GM18507 (cell line): Measurements from ENCODE around the gene C19orf25.

Experiments
- DNase-seq: peaks from one replicate; pipeline ENCODE4 v3.0.0; 2011; ENCODE audit warnings: low read depth; ENCODE audit not compliant: insufficient read length; ENCODE audit errors: extremely low spot score
- FAIRE-seq: peaks from 2 replicates; lab custom pipeline; 2011; peaks lifted over from hg19 to GRCh38; lab: Jason Lieb, UNC

The C19orf25 gene

DNA sequence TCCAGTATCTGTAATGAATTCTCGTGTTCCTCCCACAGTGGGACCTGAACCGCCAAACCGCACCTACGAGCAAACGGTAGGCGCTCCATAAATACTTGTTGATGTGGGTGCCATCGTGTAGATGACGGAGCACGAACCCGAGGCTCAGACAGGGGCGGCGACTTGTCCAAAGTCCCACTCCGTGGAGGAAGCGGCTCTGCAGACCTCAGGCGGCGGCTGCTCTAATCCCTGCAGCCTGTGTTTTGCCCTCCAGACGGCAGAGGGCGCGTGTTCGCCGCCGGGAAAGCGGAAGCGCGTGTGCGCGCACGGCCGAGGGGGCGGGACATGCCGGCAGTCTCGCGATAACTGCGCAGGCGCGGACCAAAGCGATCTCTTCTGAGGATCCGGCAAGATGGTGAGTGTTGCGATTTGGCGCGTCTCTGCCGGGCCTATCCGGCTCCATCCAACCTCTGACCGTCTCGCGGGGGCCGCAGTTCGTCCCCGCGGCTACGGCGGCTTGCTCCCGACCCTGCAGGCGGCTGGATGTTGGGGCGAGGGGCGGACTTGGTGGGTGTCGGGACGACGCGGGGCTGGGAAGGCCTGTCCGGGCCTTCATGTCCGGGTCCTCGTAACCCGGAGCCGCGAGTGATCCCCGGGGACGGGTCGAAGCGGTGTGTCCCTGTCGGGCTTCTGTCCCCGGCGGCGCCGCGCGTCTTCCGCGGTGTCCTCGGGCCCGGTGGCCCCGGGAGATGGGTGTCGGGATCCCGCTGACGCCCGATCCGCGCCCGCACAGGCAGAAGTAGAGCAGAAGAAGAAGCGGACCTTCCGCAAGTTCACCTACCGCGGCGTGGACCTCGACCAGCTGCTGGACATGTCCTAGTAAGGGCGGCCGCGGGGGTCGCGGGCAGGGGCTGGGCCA lies 40.7 kb downstream of the C19orf25 start, which contains the start of gene RPS15:
TSS of gene RPS15 (plus strand) at position 362 of the 898 bp plus-strand sequence. CDS start at position 392, 30 bp downstream.
- DNase-seq (peak; percentile 93), FAIRE-seq (peak; percentile 93)

DNA sequence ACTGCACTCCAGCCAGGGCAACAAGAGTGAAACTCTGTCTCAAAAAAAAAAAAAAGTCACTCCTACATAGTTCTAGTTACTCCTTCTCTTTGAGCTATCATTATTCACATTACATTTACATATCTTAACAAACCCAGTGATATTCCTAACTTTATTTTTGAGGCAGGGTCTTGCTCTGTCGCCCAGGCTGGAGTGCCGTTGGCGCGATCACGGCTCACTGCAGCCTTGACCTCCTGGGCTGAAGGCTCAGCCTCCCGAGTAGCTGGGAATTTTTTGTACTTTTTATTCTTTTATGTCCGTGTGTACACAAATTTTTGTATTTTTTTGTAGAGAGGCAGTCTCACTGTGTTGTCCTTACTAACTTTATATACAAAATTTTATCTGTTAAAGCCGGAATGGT lies 41.4 kb downstream of the C19orf25 start:
- FAIRE-seq (no peak), DNase-seq (no peak)

DNA sequence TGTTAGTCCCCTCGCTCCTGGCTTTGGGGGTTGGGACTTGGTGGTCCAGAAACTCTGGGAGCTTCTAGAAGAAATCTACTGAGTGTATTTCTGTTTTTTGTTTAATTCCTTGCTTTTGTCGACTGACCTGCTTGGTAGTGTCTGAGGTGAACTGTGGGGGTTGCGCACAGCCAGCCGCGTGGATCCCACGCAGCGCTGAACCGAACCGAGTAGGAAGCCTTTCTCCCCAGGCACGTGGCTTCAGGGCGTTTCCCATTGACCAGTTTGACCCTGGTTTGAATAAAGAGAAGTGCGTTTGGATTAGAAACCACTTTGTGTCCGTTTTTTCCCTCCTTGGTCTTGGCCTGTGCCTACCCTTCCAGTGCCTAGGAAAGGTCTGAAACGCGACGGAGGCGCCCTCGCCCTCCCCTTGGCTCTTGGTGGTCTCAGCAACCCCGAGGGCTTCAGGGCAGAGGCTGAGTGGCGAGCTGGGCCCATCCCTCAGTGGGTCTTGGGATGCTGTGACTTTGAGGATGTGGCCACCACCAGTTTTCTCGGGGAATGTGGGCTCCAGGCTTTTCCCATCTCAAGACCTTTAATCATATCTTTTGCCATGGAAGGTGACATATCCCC lies 43.5 kb downstream of the C19orf25 start:
- DNase-seq (no peak), FAIRE-seq (no peak)

DNA sequence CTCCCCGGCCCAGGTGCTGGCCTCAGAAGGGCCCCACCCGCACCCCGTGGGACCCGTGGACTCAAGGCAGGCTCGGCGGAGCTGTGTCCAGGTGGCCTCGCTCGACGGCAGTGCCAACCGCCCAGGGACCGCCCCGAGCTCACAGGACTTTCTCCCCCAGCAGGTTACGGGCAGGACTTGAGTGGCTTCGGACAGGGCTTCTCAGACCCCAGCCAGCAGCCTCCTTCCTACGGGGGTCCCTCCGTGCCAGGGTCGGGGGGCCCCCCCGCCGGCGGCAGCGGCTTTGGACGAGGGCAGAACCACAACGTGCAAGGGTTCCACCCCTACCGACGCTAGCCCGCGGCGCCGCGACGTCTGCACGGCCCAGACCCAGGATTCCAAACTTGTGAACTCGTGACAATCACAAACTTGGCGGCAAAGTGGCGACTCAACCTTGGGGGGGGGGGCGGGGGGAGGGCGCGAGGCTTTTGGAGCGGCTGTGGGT lies 44.4 kb downstream of the C19orf25 start:
- no peak for DNase-seq
- no peak for FAIRE-seq

DNA sequence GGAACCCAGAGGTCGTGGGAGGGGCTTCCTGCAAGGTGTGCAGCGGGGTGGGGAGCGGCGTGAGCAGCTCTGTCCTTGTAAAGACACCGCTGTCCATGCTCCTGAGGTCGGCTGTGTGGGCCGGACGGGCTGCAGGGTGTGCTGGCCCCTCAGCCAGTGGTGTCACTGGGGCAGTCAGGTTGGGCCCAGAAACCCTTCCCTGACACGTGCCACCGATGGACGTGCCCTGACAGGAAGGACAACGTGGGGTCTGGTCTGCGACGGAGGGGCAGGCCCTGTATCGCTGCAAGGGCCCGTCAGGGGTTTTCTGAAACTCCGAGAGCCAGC lies 45.0 kb downstream of the C19orf25 start:
- no peak for FAIRE-seq
- no peak for DNase-seq

DNA sequence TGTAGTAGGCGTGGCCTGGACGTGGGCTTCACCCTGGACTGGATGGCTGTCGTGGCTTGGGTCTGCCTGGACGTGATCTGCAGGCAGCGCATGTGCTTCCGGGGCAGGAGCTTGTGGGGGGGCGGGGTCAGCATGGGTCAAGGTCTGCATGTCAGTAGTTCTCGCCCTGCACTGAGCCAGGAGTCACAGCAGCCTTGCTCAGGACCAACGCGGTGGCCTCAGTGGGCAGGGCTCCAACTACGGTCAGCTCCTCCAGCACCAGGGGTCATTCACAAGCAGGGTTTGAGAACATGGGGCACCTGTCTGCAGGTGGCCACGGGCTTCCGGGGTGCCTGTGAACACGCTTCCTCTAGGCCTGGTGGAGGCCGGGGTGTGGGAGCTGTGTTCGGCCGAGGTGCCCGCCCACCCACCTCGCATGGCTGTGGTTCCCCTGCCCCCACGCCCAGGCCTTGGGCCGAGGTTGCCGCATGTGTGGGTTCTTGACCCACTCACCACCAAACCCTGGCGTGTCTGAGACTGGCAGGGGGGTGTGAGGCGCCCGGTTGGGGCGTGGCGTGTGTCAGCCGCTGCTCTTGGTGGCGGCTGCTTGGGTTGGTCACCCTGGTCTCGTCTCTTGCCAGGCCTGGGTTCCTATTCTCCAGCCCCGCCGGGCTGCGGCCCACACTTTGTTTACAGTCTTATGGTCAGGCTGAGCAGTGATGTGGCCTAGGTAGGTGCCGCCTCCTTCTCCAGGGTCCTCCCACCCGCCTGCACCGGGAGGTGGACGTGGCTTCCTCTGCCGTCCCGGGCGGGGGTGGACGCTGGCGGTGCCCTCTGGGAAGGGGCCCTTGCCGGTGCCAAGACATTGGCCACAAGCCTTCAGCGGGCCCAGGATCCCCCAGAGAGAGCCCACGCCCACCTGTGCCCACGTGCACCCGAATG lies 45.6 kb downstream of the C19orf25 start:
- FAIRE-seq = no peak
- DNase-seq = no peak

DNA sequence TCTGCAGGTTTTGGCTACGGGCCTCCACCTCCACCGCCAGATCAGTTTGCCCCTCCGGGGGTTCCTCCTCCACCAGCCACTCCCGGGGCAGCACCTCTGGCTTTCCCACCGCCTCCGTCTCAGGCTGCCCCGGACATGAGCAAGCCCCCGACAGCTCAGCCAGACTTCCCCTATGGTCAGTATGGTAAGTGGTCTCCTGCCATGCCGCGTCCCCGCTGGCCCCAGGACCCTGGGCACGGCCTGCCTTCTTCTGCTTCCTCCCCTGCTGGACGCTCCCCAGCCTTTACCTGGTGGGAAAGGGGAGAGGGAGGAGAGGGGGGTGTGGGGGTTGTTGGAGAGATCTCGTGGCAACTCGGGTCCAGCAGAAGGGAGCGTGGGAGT lies 46.5 kb downstream of the C19orf25 start:
- DNase-seq (no peak), FAIRE-seq (no peak)

DNA sequence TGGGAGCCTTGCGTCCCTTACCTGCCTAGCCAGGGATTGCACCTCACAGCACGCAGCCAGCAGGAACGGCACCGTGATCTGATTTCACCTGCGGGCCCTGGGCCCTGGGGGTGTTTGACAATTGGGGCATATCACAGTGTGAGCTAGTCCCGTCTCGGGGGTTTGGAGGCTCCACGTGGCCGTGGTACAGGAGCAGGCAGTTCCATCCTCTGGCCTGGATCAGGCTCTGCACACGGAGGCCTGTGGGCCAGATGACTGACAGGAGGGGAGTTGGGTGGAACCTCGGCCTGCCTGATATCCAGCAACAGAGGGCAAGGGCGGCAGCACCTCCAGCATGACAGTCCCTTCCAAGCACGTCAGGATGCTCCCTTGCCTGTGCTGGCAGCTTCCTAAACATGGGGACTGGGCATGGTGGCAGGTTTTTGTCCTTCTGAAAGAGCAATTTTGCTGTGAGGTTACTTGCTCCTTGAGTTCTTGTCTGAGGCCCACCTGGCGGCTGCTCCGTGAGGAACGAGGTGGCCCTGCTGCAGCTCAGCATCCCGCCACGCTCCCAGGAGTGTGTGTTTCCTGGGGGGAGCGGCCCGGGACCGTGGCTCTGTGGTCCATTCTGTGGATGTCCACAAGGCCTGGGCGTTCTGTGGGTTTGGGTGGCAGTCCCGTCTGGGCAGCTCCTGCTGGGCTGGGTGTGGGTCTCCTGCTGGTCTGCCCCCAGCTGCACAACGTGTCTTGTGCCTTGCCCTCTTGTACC lies 47.1 kb downstream of the C19orf25 start:
- FAIRE-seq = no peak

DNA sequence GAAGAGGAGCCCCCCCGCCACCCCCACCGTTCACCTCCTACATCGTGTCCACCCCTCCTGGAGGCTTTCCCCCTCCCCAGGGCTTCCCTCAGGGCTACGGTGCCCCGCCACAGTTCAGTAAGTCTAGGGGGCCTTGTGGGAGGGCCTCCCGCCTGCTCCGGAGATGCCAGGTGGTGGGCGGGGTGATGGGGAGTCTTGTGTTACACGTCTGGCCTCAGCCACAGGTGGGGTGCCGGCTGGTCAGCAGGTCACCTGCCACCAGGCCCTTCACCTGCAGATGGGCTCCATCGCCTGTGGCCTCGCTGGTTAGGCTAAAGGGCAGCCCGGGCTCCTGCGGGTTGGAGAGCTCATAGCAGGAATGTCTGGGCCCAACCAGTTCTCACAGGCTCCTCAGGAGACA lies 48.8 kb downstream of the C19orf25 start:
- DNase-seq (no peak), FAIRE-seq (no peak)

More for the DNA sequence above, 47.1 kb downstream of the C19orf25 start:
- no peak for DNase-seq

DNA sequence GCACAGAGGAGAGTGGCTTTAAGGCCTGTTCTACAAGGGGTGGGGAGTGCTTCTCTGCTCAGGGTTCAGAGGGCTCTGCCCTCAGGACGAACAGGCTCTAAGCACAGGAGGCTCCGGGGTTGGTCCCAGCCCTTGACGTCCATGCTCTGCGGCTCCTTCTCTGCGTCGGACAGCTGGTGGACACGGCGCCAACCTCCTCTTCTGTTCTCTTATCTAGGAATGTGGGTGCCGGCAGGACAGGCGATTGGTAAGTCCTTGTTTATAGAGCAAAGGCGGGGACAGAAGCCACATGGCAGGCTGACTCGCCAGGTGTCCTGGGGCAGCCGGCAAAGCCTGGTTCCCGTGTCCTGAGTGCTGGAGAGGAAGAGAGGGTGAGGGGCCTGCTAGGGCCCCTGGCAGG lies 49.3 kb downstream of the C19orf25 start:
- DNase-seq (no peak), FAIRE-seq (no peak)

DNA sequence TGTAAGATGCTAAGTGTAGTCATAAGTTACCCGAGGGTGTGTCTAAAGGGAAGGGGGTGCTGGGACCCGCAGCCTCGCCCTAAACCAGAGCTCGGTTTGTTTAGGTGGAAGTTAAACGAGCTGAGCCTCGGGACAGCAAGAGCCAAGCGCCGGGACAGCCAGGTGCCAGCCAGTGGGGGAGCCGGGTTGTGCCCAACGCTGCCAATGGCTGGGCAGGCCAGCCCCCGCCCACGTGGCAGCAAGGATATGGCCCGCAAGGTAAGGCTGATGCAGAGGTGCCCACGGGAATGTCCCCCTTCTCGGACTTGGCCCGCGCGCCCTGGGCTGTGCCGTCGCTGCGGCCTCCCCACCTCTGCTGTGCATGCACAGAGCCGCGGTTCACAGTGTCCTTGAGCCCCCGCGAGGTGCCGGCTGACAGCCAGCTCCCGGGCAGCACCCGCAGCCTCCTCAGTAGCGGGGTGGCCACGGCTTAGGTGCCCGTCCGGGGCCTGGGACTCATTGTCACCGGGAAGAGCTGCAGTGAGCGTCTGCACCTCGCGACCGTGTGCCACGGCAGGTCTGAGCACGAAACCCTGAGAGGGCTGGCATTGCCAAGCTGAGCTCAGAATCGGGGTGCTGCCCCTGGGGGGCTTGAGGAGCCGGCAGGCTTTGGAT lies 50.1 kb downstream of the C19orf25 start:
- DNase-seq (no peak), FAIRE-seq (no peak)

DNA sequence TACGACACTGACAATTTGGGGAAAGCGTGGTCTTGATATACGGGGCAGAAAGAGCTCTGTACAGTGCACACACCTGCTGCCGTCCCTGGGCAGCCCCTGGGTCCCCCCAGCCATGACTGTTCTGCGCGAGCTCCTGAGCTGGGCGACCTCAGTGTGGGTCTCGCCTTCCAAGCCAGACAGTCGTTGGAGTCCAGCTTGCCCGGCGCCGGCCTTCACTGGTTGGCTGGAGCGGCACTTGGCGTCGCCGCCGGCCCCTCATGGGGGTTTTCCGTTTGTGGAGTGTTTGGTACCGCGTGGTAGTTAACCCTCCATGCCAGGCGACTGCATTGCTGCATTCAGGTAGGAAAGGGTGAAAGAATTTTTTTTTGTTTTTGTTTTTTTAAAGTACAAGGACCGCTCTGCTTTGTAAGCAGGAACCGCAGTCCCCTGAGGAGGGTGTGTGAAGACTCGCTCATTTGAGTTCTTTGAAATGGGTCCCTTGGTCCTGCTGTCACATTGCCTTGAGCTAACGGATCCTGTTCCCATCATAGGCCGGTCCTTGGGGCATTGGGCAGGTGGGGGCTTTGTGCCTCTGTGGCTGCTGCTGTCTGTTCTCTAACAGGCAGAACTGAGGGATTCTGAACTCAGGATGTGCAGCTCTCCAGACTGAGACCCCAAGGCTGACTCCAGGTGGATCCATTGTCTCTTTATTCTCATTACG lies 51.6 kb downstream of the C19orf25 start:
- no peak for DNase-seq
- FAIRE-seq = no peak

DNA sequence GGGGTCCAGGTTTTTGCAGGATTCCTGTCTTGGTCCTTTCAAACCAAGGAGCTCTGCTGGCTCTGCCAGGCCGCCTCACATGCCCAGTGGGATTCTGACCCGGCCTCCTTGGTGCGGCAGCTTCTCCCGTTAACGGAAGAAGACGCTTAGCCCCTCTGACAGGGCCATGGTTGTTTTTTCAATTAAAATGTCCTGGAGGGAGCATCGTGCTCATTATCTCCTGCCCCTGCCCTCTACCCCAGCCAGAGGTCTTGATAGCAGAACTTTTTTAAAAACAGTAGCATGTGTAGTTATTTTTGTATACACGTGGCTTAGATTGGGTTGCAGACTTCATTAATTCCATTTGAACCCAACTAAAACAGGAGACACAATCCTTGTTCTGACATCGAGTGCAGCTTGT lies 52.3 kb downstream of the C19orf25 start:
- DNase-seq (no peak), FAIRE-seq (no peak)

DNA sequence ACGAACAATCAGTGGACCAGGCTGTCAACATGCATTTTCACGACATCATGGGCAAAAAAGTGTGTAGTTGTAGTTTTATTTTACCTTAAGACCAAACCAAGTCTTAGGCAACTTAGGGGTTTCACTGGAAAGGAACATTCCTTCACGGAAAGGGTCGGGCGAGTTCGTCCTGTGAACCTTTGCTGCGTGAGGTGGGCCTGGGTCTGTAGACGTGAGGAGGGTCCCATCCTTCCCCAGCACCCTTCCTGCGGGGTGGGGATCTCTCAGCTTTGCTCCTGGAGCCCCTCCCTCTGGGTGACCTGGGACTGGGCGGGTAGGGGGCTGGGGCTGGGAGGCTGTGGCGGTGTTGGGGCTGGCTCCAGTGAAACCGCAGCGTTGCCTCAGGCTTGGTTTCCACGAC lies 53.1 kb downstream of the C19orf25 start:
- no peak for FAIRE-seq

DNA sequence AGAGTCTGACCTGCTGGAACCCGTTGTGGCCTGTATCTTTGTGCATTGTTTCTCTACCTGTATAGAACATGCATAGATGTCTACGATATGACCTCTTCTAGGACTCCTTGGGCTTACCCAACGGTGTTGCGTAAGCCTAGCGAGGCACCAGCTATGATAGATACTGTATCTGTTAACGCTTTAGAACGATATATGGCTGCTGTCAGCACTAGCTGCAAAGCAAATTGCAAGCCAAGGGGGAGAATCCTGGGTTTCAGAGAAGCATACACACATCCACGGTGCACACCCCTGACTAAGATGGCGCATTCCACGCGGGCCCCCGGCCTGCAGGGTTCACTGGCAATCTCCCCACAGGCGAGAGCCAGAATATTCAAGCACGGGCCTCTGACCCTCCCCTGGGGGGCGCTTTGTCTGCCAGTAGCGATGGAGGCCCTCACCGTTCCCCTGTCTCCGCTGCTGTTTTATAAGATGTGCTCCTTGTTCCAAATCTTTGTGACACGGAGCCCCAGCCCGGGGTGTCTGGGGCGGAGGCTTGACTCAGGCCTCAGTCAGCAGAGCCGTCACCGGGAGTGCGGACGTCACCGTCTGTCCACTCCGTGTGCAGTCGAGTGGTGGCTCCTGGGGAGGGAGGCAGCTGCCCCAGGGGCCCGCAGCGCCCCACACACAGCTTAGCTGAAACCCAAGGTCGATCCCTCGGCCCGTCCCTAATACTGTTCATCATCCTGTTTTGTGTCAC lies 53.7 kb downstream of the C19orf25 start:
- FAIRE-seq (no peak), DNase-seq (no peak)

More for the DNA sequence above, 53.1 kb downstream of the C19orf25 start:
- DNase-seq = no peak

DNA sequence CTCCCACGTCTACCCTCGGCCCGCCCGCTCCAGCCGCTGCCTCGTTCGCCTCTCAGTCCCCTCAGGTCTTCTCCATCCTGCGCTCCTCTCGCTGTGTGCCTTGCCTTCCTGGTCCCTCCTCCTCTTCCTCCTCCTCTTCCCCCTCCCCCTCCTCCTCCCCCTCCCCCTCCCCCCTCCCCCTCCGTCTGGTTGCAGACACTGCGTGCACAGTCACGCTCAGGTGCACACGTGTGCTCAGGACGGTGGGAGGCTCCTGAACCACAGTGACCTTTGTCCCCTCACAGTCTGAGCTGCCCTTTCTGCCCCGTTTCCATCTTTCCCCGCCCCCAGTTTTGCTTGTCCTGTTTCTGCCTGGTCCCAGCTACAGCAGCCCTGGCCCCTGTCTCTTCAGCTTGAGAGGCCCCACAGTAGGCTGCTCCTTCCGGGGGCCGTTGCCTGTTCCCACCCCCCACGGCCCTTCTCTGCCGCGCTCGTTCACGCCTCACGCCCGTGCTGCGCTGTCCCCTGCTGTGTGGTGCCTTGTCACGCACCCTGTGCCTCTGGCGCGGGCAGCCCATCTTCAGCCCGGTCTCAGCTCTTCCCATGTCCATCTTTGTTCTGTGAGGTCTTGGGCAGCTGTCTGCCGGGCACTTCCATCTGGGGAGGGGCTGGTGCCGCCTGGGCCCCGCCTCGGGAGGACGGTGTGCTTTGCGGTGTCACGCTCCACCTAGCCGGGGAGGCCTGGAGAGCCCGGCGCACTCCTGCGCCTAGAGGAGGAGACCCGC lies 54.6 kb downstream of the C19orf25 start:
- FAIRE-seq = no peak
- no peak for DNase-seq
